Endothelial cell of umbilical vein (primary cell): ENCODE results near the gene SPATA22. TPM values are rescaled to one million over a fixed set of nuclear protein-coding genes. Genes with fewer than 3 reads are reported as not detected.
"Not testable (repeated sequence)": the region's sequence is repeated elsewhere in the genome, so short reads cannot be mapped to it uniquely, and the experiment has no call there.

Experiments
- BruUV-seq: library from RNA; stranded (reverse); fragments of 400-500 nt; replicated peaks from 2 replicates; lab custom pipeline; 2021; lab: Mats Ljungman, UMichigan
- CTCF ChIA-PET: fragments of 300-600, 350-600 bp; sonication (Branson Sonifier 250); formaldehyde crosslinking; loops from one replicate; lab custom pipeline; 2021; ENCODE audit warnings: antibody characterized with exemption, inconsistent platforms; lab: Charles Lee
- POLR2A ChIA-PET: fragments of 300-600, 350-600 bp; sonication (Branson Sonifier 250); formaldehyde crosslinking; loops from one replicate; lab custom pipeline; 2021; ENCODE audit warnings: antibody characterized with exemption, inconsistent platforms; lab: Charles Lee
- DNase-seq: peaks from one replicate; pipeline ENCODE4 v3.0.0-alpha.2; 2011; ENCODE audit warnings: low read depth, low spot score
- FAIRE-seq: peaks from 2 replicates; lab custom pipeline; 2011; peaks lifted over from hg19 to GRCh38; lab: Jason Lieb, UNC
- H2AFZ ChIP-seq: 2 replicates; pipeline ENCODE4 v1.6.0; 2012; ENCODE audit warnings: low read depth, low read length, control low read depth, inconsistent platforms
- H3K27ac ChIP-seq: 2 replicates; pipeline ENCODE4 v1.5.1; 2011; ENCODE audit warnings: low read depth, mild to moderate bottlenecking, control low read depth, low read length, moderate library complexity; ENCODE audit not compliant: insufficient read depth
- H3K27me3 ChIP-seq, 2 experiments: 2 replicates each; pipeline versions ENCODE4 v1.6.0 to v1.6.1; 2011; ENCODE audit warnings: low read length in 2 of 2, mixed read lengths in 1 of 2; ENCODE audit not compliant: control insufficient read depth in 2 of 2, insufficient read depth in 2 of 2
- H3K36me3 ChIP-seq, 2 experiments: 2 replicates in 1 of 2; 3 replicates in 1 of 2; pipeline ENCODE4 v1.5.1; 2011; ENCODE audit warnings: low read length in 2 of 2, mild to moderate bottlenecking in 1 of 2, moderate library complexity in 1 of 2; ENCODE audit not compliant: control insufficient read depth in 2 of 2, insufficient read depth in 2 of 2; ENCODE audit errors: extremely low read depth in 1 of 2
- H3K4me1 ChIP-seq: 3 replicates; pipeline ENCODE4 v1.5.1; 2011; ENCODE audit warnings: mild to moderate bottlenecking, low read length; ENCODE audit not compliant: control insufficient read depth, insufficient read depth; ENCODE audit errors: extremely low read depth
- H3K4me2 ChIP-seq: 2 replicates; pipeline ENCODE4 v1.6.1; 2011; ENCODE audit warnings: low read length, control low read depth, mixed read lengths; ENCODE audit not compliant: insufficient read depth
- H3K4me3 ChIP-seq, 3 experiments: fragments of 200-600 bp in 1 of 3; sonication (generic), shearing (Covaris generic) in 1 of 3; replicated peaks in 1 of 3; 2 replicates each; pipeline ENCODE4 v1.5.1; 2011 to 2016; ENCODE audit warnings: control low read depth in 3 of 3, low read length in 3 of 3, mild to moderate bottlenecking in 2 of 3, inconsistent platforms in 1 of 3, low read depth in 1 of 3, moderate library complexity in 1 of 3; ENCODE audit not compliant: insufficient read depth in 1 of 3
- H3K79me2 ChIP-seq: 2 replicates; pipeline ENCODE4 v1.6.0; 2012; ENCODE audit warnings: low read length, inconsistent platforms; ENCODE audit not compliant: control insufficient read depth, insufficient read depth
- H3K9ac ChIP-seq: replicated peaks from 2 replicates; pipeline ENCODE3; 2011; ENCODE audit warnings: low read length, control low read depth; ENCODE audit not compliant: insufficient read depth; ENCODE audit errors: extremely low read depth
- H3K9me1 ChIP-seq: replicated peaks from 3 replicates; pipeline ENCODE4 v1.6.0; 2011; ENCODE audit warnings: mild to moderate bottlenecking, low read length; ENCODE audit not compliant: control insufficient read depth, insufficient read depth; ENCODE audit errors: extremely low read depth
- H3K9me3 ChIP-seq: replicated peaks from 2 replicates; pipeline ENCODE4 v1.5.1; 2012; ENCODE audit warnings: low read length, inconsistent platforms; ENCODE audit not compliant: control insufficient read depth, insufficient read depth
- H4K20me1 ChIP-seq: replicated peaks from 2 replicates; pipeline ENCODE3; 2011; ENCODE audit warnings: mild to moderate bottlenecking, low read length; ENCODE audit not compliant: control insufficient read depth, insufficient read depth; ENCODE audit errors: extremely low read depth
- CTCF ChIP-seq, 2 donors: IDR thresholded peaks; 1 replicate in 1 of 2; 2 replicates in 1 of 2; pipeline ENCODE4 v1.5.1; 2011; ENCODE audit warnings: low read length in 2 of 2, mild to moderate bottlenecking in 2 of 2, moderate library complexity in 2 of 2, control low read depth in 1 of 2, inconsistent platforms in 1 of 2, low read depth in 1 of 2; ENCODE audit not compliant: insufficient read depth in 1 of 2; ENCODE audit errors: extremely low read depth in 1 of 2
- EZH2 ChIP-seq: IDR thresholded peaks from 2 replicates; pipeline ENCODE4 v1.6.1; 2012; ENCODE audit warnings: borderline replicate concordance, low read depth, mild to moderate bottlenecking, moderate library complexity, low read length, inconsistent platforms; ENCODE audit not compliant: severe bottlenecking
- FOS ChIP-seq: IDR thresholded peaks from 2 replicates; pipeline ENCODE4 v1.6.1; 2011; ENCODE audit warnings: mild to moderate bottlenecking, low read length, moderate library complexity, borderline replicate concordance; ENCODE audit not compliant: insufficient read depth
- GATA2 ChIP-seq: IDR thresholded peaks from 2 replicates; pipeline ENCODE4 v1.7.0; 2011; ENCODE audit warnings: low read depth, mild to moderate bottlenecking, moderate library complexity, mixed read lengths, low read length; ENCODE audit not compliant: insufficient read length, insufficient read depth
- JUN ChIP-seq: IDR thresholded peaks from 2 replicates; pipeline ENCODE4 v1.6.1; 2011; ENCODE audit warnings: borderline replicate concordance, low read depth; ENCODE audit not compliant: insufficient read length, insufficient read depth
- MAX ChIP-seq: IDR thresholded peaks from 2 replicates; pipeline ENCODE4 v1.6.1; 2011; ENCODE audit not compliant: insufficient read depth, insufficient read length
- MYC ChIP-seq: IDR thresholded peaks from one replicate; pipeline ENCODE4 v1.6.1; 2011; ENCODE audit warnings: mild to moderate bottlenecking, low read depth, low read length
- POLR2A ChIP-seq: IDR thresholded peaks from 2 replicates; pipeline ENCODE4 v1.6.1; 2012; ENCODE audit warnings: low read depth, mild to moderate bottlenecking, control low read depth, low read length
- POLR2AphosphoS5 ChIP-seq: IDR thresholded peaks from 2 replicates; pipeline ENCODE4 v1.6.1; 2012; ENCODE audit warnings: low read depth, mild to moderate bottlenecking, control low read depth, low read length, moderate library complexity; ENCODE audit not compliant: insufficient read depth
- dilution Hi-C: fragments of 300-500 bp; cut with MboI; formaldehyde crosslinking; loops from one replicate; pipeline ENCODE4 v1.15.0; 2019; ENCODE audit warnings: low sequenced_read_pairs; ENCODE audit not compliant: extremely low pct_ligation_motif_present
- intact Hi-C: fragments of 100-400 bp; cut with micrococcal nuclease; formaldehyde crosslinking; loops from one replicate; pipeline ENCODE4 v1.10.0; 2022
- polyA plus RNA-seq, 4 experiments: library from polyadenylated mRNA; depleted of rRNA in 3 of 4; stranded (reverse) in 3 of 4; unstranded in 1 of 4; fragments of >200 nt; gene quantifications; 2 replicates each; pipeline versions ENCODE4 v1.2.1 to v1.2.3, GENCODE V29; 2011 to 2012; ENCODE audit warnings: missing spikeins in 1 of 4
- total RNA-seq: library from RNA; stranded (reverse); gene quantifications from 2 replicates; pipeline ENCODE4 v1.2.3, GENCODE V29; 2021

Gene SPATA22
- total and polyA plus RNA-seq, 2 donors (not counting 3 experiments of a cell fraction or from before 2014, with no cell fraction given), result 4.3 TPM; not detected in 1

GRCh38 chr17:3411070-3411469 is 60.5 kb downstream of the SPATA22 start, which contains the start of gene OR3A3:
Gene OR3A3 (plus strand): TSS chr17:3411370.
- dilution Hi-C loops, result no loop called here
- CTCF ChIA-PET, result no interaction called here
- H3K9me1 ChIP-seq, result no peaks in the 10 kb centered on the region
- no peak for TF ChIP-seq FOS
- TF ChIP-seq GATA2, result no peak
- no peak for TF ChIP-seq JUN
- TF ChIP-seq POLR2A, result no peak
- no peak for TF ChIP-seq MYC
- TF ChIP-seq MAX, result no peak
- TF ChIP-seq POLR2AphosphoS5, result no peak
- TF ChIP-seq CTCF (IDR thresholded peaks at IDR 0.05; ENCODE audit: extremely low read depth in 1 of 2, insufficient read depth in 1 of 2, low read depth in 1 of 2, low read length in 2 of 2), result no peak
- no peak for TF ChIP-seq EZH2
- H3K36me3 ChIP-seq, result no peaks in the 10 kb centered on the region
- no peak within 1 kb of the TSS for H3K27ac ChIP-seq
- H3K4me1 ChIP-seq, result no peaks in the 10 kb centered on the region
- H2AFZ ChIP-seq, result no peak within 1 kb of the TSS
- H3K9me3 ChIP-seq, result no peaks in the 10 kb centered on the region
- no peaks in the 10 kb centered on the region for H3K27me3 ChIP-seq
- FAIRE-seq (no peak), DNase-seq (no peak)
- no TSS peak for BruUV-seq
- H3K9ac ChIP-seq, result no peak within 1 kb of the TSS
- H4K20me1 ChIP-seq, result no peaks in the 10 kb centered on the region
- intact Hi-C loops, result no loop called here
- POLR2A ChIA-PET, result no interaction called here
- H3K79me2 ChIP-seq, result no peaks in the 10 kb centered on the region
- no peak within 1 kb of the TSS for H3K4me3 ChIP-seq
- no peak within 1 kb of the TSS for H3K4me2 ChIP-seq

- H3K27me3 ChIP-seq, H3K9me1 ChIP-seq, H4K20me1 ChIP-seq, H3K27ac ChIP-seq, BruUV-seq, dilution Hi-C loops, POLR2A ChIA-PET, H3K79me2 ChIP-seq, H2AFZ ChIP-seq, CTCF ChIA-PET, DNase-seq, H3K9me3 ChIP-seq, H3K4me3 ChIP-seq, H3K4me1 ChIP-seq, H3K36me3 ChIP-seq, H3K4me2 ChIP-seq, FAIRE-seq, H3K9ac ChIP-seq, intact Hi-C loops: not testable (repeated sequence)
Measured at GRCh38 chr17:3403856-3404255, 67.8 kb downstream of the SPATA22 start.
